Tongue (tissue), 2 donors: ENCODE data around the gene TSC22D3. TPM values are rescaled to one million over a fixed set of nuclear protein-coding genes. Genes with fewer than 3 reads are reported as not detected.
"Not testable (repeated sequence)": the region's sequence is repeated elsewhere in the genome, so short reads cannot be mapped to it uniquely, and the experiment has no call there.

Experiments used
- DNase-seq: peaks from one replicate; pipeline ENCODE4 v3.0.0-alpha.2; 2015
- total RNA-seq: library from RNA; depleted of rRNA; stranded (reverse); fragments of >200 nt; gene quantifications from one replicate; pipeline ENCODE4 v1.2.3, GENCODE V29; 2014

TSC22D3 gene
- total RNA-seq, 1 donor from 2014 or later: 144 TPM

- no peak for DNase-seq
Measured at GRCh38 chrX:107682256-107682655, 93.3 kb downstream of the TSC22D3 start.

GRCh38 chrX:107678957-107679740, 96.4 kb downstream of the TSC22D3 start:
- no peak for DNase-seq

DNA sequence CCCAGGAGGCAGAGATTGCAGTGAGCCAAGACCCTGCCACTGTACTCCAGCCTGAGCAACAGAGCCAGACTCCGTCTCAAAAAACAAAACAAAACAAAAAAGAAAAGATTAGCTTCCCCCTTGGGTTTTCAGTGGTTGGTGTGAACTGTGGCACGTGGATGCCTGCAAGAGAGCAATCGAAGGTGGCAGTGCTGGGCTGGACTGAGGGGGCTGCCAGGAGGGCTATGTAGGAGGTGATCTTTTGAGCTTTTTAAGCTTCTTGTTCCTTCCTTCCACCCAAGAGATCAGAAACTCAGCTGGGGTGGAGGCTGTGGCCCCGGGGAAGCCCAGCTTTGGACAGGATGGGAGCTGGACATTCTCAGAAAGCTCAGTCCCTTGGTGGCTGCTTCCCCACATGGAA, 97.7 kb downstream of the TSC22D3 start:
- no peak for DNase-seq

DNA sequence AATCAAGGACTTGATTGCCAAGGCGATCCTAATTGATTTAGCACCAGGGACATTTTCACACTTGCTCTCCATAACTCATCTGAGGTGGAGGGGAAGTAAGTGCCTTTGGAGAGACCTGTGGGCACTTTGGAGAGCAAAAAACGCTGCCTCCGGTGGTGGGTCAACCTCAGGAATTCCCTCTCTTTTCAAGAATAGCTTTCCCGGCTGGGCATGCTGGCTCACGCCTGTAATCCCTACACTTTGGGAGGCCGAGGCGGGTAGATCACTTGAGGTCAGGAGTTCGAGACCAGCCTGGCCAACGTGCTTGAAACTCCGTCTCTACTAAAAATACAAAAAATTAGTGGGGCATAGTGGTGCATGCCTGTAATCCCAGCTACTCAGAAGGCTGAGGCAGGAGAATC, 98.1 kb downstream of the TSC22D3 start:
- no peak for DNase-seq

GRCh38 chrX:107676559-107677378, 98.8 kb downstream of the TSC22D3 start:
- peak; percentile 82 for DNase-seq

GRCh38 chrX:107675823-107676555, 99.6 kb downstream of the TSC22D3 start:
- DNase-seq: peak; percentile 46

DNA sequence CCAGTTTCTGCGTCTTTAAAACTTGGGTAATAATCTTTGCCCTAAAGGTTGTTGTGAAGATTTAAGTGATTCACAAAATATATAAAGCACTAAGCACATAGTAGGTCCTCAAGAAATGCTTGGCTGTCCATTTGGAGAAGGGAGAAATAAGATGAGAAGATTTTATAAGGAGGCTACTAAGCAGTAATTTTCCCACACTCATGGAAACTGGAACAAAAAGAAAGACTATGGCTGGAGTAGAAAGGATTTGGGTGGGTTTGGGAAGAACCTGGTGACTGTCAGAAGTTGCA, 100.3 kb downstream of the TSC22D3 start:
- no peak for DNase-seq

- DNase-seq: peak; percentile 80
Measured at GRCh38 chrX:107674480-107675364, 100.9 kb downstream of the TSC22D3 start.

- peak; percentile 60 for DNase-seq
Measured at GRCh38 chrX:107673933-107674479, 101.6 kb downstream of the TSC22D3 start.

GRCh38 chrX:107673431-107673830, 102.2 kb downstream of the TSC22D3 start:
- DNase-seq: no peak

- peak; percentile 77 for DNase-seq
Measured at GRCh38 chrX:107672955-107673378, 102.6 kb downstream of the TSC22D3 start.

GRCh38 chrX:107671256-107671655, 104.3 kb downstream of the TSC22D3 start:
- not testable (repeated sequence) for DNase-seq

DNA sequence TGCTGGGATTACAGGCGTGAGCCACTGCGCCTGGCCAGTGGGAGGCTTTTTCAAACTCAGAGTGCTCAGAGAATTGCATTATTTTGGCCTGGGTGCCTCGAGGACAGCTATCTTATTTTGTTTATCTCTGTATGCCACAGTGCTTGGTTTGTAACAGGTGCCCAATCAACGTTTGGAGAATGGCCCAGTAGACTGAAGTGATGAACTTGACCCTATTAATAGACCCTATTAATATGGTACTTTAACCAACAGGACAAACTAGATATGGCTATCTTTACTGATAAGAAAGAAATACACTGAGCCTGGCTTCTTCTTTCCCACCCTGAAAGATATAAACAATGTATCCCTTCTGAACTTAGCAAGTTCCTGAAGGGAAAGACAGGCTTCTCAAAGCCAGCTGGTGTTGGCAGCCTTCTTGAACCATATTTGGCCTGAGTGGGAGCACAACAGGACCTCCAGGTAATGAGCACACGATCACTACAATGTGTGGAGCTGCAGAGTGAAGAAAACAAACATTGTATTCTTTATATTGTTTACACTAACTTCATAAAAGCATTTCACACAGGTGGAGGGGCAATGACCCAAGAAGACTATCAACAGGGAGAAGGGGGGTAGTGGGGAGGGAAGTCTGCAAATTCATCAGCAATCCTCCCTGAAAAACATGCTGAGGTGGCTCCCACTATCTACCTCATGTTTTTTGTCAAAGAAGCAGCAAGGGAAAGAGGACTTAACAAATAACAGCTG, 105.5 kb downstream of the TSC22D3 start:
- DNase-seq: no peak

DNA sequence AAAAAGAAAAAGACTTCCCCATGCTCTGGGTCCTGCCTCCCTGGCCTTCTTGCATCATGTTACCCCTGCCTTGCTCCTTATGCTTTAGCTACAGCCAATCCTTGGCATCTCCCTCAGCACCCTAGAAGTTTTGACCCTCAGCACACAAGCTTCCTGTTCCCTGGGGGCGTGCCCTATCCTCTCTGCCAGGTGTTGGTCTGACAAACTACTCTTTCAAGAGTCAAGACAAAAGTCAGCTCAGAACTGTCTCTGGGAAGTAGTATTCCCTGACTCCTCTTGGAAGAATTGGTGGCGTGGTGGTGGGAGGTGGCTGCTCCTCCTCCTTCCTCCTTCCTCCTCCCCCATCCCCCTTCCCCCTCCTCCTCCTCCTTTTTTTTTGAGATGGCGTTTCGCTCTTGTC, 106.3 kb downstream of the TSC22D3 start:
- DNase-seq: no peak

DNA sequence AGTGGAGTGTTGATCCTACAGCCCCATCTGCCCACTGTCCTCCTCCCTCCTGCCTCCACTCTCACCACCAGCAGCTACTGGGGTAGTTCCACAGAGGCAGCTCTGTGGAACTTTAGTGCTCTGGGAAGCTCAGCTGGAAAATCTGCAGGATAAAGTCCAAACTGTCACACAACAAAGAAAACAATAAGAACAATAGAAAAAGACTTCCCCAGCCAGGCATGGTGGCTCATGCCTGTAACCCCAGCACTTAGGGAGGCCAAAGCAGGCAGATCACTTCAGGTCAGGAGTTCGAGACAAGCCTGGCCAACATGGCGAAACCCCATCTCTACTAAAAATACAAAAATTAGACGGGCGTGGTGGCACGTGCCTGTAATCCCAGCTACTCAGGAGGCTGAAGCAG, 106.9 kb downstream of the TSC22D3 start:
- not testable (repeated sequence) for DNase-seq

GRCh38 chrX:107667426-107667825, 108.2 kb downstream of the TSC22D3 start:
- no peak for DNase-seq

DNA sequence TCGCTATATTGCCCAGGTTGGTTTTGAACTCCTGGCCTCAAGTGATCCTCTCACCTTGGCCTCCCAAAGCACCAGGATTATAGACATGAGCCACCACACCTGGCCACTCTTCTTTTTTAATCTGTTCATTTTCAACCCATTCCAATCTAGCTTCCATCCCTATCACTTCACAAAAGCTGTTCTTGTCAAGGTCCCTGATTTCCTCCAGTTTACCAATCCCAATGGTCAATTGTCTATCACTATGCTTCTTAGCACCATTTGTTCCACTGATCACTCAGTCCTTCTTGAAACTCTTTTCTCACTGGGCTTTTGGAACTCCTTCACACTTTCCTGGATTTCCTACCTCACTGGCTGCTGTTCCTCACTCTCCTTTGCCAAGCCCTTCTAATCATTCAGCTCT, 108.7 kb downstream of the TSC22D3 start:
- no peak for DNase-seq
